ENCODE data around the gene NRP1.
"Not testable (repeated sequence)": the region's sequence is repeated elsewhere in the genome, so short reads cannot be mapped to it uniquely, and the experiment has no call there.

Gene NRP1

DNA sequence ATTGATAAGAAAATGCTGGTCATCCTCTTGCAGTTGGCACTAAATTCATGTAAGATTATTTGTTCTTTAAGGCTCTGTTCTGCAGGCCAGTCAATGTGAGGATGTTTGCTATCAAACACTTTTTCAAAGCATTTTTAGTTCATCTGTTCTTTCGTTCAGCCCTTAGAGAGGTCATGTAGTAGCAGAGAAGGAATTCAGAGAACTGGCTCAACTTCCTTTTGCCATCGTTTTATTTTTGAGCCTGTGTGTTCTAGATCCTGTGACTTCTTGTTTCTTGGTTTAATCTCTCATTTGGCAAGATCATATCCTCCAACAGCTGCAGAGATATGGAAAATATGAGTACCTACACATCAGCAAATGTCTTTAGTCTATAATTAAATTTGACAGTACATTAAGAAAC, 184.3 kb downstream of the NRP1 start:
- DNase-seq (ENCODE audit: low spot score): no peak

DNA sequence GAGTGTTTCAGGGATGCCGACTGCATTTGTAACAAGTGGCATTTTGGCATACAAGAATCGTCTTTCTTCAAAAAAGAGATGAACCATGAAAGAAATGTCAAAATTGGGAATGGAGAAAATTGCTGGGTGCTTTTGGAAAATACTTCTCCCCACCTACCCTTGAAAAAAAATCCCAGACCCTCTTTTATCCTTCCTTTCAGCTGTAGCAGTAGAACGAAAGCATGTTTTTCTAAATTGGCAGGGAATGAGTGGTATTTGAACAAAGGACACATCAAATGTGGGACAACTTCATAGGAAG, 187.5 kb downstream of the NRP1 start:
- no peak for DNase-seq (ENCODE audit: low spot score)

DNA sequence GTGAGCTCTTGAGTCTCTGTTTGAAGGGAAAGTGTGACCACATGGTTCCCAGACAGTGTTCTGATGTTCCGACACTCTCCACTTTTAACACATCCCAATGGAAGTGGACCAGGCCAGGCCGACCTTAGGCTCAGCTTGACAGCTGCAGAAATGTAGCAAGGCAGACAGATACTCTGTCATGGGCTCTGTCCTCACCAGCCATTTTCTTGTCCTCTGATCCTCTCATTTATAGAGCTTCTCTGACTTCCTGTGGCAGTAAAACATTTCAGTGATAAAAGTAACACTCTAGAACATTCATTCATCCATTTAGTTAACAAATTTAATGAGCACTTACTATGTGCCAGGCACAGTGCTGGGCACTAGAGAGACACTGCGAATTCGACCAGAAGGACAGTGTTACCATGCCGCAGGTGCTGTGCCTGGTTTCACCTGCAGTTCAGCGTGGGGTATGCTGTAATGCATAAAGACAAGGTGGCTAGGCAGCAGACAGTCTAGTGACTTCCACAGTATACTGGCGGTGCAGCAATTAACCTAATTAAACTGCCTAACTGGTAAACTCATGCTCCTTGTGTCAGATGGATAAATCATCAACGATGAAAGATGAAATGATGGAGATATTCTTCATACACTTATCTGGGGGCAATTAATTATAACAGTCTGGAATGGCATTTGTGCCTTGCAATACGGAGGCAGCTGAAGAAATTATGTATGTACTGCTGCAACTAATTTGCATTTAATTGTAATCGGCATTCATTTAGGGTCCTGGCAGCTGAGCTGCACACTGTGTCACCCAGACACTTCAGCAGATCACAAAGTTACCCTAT, 188.1 kb downstream of the NRP1 start:
- no peak for DNase-seq (ENCODE audit: low spot score)

DNA sequence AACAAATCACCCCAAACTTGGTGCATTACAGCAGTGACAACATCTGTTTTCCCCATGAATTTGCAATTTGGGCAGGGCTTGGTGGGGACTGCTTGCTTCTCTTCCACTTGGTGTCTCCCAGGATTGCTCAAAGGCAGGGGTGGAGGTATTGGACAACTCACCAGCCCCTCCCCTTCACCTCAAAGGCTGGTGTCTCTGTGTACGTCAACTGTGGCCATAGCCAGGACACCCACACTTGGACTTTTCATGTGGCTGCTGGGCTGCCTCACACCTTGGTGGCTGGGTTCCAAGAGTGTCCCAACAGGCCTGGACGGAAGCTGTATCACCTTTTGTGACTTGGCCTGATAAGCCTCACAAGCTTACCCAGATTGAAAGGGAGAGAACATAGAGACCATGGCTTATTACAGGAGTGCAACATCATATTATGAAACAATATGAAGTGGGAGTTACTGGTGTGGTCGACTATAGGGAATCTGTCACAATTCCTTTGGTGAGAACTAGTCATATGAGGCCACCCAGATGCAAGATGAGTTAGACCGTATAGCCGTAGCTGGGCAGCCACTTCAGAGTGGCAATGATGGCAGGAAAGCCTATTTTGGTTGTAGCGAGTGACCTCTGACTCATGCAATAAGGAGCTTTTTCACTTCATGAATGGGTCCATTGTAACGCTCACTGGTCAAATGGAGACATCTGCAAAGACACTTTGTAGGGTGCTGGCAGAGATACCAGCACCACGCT, 188.8 kb downstream of the NRP1 start:
- no peak for DNase-seq (ENCODE audit: low spot score)

DNA sequence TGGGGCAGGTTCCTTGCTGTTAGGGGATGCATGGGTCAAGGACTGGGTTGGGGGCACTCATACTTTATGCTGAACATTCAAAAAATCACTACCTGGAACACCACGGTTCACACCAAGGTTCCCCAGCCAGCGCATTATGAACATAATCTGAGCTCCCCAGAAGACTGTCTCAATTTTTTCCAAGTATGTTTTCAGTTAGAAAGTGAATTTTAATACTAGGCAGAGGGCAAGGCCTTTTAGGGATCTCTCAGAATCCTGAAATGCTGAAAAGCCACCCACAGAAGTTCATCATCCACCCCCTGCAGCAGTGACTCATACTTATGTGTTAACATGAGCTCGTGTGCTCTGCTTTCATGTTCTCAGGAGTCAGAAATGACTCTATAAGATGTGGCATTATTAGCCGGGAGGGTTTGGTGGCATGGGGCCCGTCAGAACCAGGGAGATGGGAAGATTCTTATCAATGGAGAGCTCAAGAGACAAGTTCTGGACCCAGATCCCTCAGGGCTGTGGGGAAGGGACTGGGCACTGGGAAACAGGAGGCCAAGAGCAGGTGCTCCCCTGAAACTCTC, 191.2 kb downstream of the NRP1 start:
- DNase-seq (ENCODE audit: low spot score): no peak

DNA sequence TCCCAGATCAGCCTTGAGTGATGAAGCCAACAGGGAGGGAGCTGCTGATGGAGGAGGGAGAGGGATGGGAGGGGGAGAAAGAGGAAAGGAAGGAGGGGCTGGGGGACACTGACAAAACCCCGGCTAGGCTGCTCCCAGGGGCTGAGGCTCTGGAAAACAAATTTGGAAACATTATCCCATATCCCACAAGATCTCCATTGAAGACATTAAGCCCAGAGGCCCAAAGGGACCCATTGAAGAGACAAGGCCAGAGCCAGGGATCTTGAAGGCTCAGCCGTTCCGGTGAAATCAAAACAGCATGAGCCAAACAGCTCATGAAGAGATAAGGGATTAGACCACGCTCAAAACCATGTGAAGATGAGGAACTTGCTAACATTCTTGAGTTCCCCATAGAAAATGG, 192.2 kb downstream of the NRP1 start:
- no peak for DNase-seq (ENCODE audit: low spot score)

DNA sequence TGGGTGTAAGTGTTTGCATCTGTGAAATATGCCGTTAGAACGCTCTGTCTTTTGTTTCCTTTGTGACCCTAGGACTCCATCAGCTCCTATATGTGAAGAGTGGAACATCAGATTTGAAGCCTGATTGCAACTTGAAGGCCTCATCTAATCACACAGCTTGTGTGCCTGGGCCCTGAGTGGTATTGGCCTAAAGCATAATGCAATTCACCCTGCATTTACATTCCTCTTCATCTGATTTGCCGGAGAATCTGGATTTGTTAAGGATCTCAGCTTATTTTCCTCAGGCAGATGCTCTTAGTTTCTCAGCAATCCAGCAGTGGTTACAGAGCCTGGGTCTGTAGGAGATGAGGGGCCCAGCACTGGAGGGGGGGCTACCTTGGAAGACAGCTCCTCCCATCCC, 193.2 kb downstream of the NRP1 start:
- DNase-seq (ENCODE audit: low spot score): no peak

DNA sequence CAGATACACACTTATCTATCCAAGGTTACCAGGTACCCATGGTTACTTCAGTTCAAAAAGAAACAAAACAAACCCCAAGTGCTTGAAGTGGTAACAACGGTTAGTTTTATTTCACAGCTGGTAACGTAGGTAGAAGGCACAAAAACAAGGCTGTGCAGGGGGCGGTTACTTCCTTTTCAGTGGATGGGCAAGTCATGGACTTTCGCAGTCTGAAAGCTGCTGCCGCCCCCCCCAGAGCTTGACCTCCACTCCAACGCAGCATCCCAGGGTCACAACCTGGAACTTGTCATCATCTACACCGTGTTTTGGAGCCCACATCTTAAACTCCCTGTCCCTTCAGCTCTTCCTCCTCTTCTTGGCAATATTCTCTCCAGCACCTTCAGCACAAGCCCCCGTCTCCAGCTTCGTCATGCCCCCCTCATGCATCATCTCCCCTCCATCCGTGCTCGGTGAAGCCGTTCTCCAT, 195.3 kb downstream of the NRP1 start:
- no peak for DNase-seq (ENCODE audit: low spot score)

DNA sequence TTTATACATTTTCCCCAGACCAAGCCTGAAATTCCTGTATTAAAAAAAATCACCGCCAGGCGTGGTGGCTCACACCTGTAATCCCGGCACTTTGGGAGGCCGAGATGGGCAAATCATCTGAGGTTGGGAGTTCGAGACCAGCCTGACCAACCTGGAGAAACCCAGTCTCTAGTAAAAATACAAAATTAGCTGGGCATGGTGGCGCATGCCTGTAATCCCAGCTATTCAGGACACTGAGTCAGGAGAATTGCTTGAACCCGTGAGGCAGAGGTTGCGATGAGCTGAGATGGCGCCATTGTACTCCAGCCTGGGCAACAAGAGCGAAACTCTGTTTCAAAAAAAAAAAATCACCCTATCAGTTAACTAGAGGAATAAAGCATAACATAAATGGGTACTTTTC, 195.8 kb downstream of the NRP1 start:
- DNase-seq (ENCODE audit: low spot score): not testable (repeated sequence)

DNA sequence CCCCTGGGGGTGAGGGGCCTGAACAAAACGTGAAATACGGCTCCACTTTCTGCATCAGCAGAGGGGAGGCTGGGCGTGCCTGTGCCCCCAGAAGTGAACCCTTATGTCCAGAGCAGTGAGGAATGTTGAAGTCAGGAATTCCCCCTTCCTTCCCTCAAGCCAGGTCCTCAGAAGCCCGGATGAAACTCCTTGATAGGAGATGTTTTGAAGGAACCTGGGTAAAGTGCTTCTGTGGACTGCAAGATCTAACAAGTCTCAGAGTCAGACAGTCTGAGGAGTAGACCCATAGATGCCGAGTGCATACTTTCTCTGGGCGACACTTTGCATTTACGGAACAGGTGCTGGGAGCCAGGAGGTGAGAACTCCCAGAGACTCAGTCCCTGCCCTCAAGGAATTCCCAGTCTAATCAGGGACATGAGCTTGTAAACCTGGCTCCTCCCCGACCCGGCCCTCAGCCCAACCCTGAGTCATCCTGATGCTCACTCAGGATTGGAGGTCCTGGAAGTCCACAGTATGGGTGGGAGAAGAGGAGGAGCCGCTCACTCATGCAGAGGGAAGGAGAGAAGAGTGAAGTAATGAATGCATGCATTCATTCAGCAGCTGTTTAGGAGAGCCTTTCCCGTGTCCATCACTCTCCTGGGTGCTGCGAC, 197.0 kb downstream of the NRP1 start:
- no peak for DNase-seq (ENCODE audit: low spot score)

DNA sequence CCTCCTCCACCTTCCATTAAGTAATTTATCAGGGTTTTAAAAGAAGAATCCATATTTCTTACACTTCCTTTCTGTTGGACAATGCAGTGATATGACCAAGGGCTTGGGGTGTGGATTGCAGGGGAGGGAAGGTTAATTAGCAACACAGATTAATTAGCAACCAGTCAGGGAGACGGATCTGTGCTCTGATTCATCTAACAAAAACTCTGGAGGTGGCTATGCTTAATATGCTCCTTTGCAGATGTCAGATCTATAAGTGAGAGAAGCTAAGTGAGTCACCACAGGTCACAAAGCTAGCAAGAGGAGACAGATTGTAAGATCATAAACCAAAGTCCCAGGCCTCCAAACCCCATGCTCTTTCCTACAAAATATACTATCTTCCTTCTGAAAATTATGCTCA, 197.7 kb downstream of the NRP1 start:
- no peak for DNase-seq (ENCODE audit: low spot score)

DNA sequence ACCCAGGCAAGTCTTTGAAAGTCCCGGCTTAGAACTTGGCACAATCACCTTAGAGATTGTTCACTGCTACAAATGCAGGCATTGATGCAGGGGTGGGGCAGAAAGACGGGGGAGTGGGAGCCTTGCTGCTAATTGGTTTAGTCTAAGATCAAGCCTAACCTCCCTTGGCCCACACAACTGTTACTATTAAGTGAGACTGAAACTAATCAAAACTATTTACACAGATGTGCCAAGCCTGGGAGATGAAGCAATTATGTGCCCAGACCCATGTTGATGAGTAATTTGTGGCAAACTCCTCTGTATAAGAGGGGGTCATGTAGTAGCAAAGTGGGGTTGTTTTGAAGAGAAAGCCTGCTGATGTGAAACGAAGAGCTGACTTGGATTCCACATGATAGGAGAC, 198.2 kb downstream of the NRP1 start:
- DNase-seq (ENCODE audit: low spot score): no peak

DNA sequence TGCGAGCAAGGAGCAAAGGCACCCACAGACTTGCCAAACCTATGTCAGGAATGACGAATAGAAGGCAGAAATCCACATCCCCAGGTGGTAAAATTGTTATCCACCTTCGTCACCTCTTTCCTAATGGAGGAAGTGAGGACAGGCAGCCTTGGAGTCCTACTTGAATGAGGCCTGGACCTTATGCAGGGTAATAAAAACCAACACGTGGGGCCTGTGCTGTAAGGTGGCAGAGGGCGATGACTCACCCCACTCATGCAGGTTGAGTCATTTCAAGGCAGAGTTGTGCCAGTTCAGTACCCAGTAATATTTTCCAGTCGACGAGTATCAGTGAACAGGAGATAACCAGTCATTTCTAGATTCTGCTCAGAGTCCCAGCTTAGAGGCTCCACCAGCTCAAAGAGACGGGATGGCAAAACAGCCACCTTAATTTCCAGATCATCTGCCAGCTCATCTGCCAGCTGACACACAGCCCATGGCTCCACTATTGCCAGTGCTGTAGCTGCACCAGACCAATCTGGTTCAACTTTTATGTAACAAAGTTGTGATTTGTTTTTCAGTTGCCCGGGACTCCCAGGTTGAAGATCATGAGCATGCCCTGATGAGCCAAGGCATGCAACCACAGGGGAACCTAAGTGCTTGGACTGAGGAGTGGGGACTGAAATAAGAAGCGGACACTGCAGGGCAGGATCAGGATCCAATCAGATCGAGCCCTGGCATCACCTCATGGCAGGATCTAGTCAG, 200.3 kb downstream of the NRP1 start:
- no peak for DNase-seq (ENCODE audit: low spot score)

DNA sequence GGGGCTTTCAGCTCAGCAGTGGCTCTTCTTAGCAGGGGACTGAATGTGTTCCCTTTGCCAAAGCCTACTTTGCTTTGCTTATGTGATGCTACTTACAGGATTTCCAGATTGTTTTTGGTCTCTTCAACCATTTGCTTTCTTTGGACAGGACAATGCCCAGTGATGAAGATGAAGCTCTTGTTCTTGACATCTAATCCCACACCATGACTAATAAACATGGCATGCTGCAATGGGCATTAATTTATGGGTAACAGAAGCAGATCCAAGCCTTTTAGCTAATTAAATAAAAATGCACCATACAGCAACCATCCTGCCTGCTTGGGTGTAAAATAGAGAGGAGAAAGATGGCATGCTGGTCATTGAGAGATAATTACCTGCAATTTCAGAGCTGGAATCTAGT, 200.9 kb downstream of the NRP1 start:
- no peak for DNase-seq (ENCODE audit: low spot score)

DNA sequence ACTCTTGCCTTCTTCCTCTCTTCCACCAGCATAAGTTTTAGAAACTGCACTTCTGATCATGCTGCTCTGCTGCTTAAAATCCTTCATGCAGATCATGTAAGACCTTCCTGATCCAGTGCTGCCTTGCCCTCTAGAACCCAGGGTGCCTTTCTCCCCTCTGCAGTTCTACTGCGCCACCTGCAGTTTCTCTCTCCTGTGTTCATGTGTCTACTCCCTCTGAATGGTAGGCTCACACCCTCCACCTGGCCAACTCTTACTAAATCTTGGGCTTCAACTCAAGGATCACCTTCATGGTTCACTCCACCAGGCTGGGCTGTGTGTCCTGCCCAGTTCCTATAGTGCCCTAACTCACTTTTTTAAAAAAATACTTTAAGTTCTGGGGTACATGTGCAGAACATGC, 201.8 kb downstream of the NRP1 start:
- peak; percentile 24 for DNase-seq (ENCODE audit: low spot score)

DNA sequence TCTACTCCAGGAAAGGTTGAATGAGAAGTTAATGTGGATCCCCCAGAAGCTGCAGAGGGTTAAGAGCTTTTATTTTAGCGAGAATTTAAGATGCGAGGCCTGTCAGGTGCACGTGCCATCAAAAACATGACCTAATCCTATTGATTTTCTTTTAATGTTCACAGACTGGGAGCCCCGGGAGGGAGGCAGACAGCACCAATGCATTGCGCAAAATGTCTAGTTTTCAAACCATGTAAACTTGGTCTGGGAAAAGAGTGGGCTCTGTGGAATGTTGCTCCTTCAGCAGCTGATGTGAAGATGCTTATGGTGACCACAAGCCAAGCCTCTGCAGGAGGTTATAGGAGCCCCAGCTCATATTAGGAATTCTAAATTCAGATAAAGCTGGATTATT, 204.5 kb downstream of the NRP1 start:
- no peak for DNase-seq (ENCODE audit: low spot score)

DNA sequence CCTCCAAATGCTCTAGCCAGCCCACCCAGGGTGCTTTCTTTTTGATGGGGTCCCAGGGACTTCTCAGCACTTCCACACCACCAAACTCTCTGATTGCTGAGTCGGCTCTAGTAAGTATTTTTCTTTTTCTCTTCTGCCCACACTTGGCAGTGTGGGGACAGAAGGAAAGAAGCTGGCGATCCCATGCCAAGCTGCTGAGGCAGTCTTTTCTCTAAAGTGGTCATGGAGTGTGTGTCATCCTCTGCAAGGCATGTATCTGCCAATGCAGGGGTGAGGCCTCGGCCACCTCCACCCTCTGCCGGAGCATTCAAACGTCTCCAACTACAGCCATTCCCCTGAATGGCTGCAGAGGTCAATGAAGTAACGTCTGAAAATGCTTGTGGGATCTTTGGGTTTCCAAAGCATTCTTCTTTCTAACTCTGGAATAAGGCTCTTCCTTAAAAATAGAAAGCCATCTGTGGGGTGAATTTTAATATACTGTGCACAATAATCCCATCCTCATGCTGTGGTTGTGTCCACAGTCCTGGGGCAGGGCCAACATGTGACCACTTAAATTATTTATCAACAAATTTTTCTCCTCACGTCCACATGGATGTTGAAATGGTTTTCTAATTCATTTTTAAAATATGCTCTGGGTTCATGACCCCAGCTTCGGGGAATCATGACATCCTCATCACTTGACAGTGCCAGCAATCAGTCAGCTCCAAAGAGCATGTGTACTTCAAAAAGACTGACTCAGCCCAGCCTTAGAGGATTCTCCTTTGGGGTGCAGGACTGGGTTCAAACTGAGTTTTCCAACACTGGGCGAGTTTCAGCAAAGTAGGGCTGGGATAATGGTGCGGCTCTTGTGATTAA, 205.1 kb downstream of the NRP1 start:
- no peak for DNase-seq (ENCODE audit: low spot score)

DNA sequence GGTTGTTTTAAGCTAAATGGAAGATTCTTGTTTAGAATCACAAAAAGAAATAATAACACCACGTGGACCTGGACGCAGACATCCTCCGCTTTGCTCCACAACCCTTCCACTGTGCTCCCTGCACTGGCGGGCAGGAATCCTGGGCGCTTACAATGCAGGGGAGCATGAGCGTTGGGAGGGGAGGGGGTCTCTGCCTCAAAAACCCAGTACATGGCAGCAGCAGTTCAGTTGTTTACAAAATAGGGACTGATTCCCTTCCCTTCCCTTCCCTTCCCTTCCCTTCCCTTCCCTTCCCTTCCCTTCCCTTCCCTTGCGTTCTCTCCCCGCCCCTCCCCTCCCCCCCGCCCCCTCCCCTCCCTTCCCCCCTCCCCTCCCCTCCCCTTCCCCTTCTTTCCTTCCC, 206.8 kb downstream of the NRP1 start:
- DNase-seq (ENCODE audit: low spot score): no peak

Measured in germinal center (tissue), 1 donor.